CD14-positive monocyte (primary cell): ENCODE measurements around the gene PAK4. TPM values are rescaled to one million over a fixed set of nuclear protein-coding genes. Genes with fewer than 3 reads are reported as not detected.

ENCODE experiments used
- DNase-seq, 3 donors: peaks; one replicate each; pipeline ENCODE4 v3.0.0-alpha.2; 2011 to 2022
- H2AFZ ChIP-seq: 2 replicates; pipeline ENCODE4 v1.6.0; 2012; ENCODE audit warnings: mild to moderate bottlenecking, low read depth, low read length, inconsistent platforms; ENCODE audit not compliant: insufficient read depth, poor library complexity, severe bottlenecking
- H3K27ac ChIP-seq, 2 donors: 1 replicate in 1 of 2; 2 replicates in 1 of 2; pipeline ENCODE4 v1.5.1; 2012 to 2013; ENCODE audit warnings: low read length in 2 of 2, control low read depth in 1 of 2, inconsistent platforms in 1 of 2, low read depth in 1 of 2, mild to moderate bottlenecking in 1 of 2
- H3K27me3 ChIP-seq, 2 donors: one replicate each; pipeline versions ENCODE4 v1.6.0 to v1.6.1; 2011 to 2013; ENCODE audit warnings: low read length in 2 of 2; ENCODE audit not compliant: control insufficient read depth in 2 of 2, insufficient read depth in 2 of 2
- H3K36me3 ChIP-seq, 2 donors: replicated peaks in 1 of 2; 1 replicate in 1 of 2; 2 replicates in 1 of 2; pipeline versions ENCODE4 v1.5.1 to v1.6.1; 2012 to 2013; ENCODE audit warnings: low read length in 2 of 2, control low read depth in 1 of 2, inconsistent platforms in 1 of 2, mild to moderate bottlenecking in 1 of 2; ENCODE audit not compliant: insufficient read depth in 2 of 2, control insufficient read depth in 1 of 2
- H3K4me1 ChIP-seq, 2 donors: 1 replicate in 1 of 2; 2 replicates in 1 of 2; pipeline versions ENCODE4 v1.5.1 to v1.6.1; 2012 to 2013; ENCODE audit warnings: low read length in 2 of 2, control low read depth in 1 of 2, inconsistent platforms in 1 of 2, mild to moderate bottlenecking in 1 of 2, moderate library complexity in 1 of 2; ENCODE audit not compliant: insufficient read depth in 2 of 2, control insufficient read depth in 1 of 2
- H3K4me2 ChIP-seq: replicated peaks from 2 replicates; pipeline ENCODE3; 2012; ENCODE audit warnings: low read length, moderate library complexity, mild to moderate bottlenecking; ENCODE audit not compliant: poor library complexity, severe bottlenecking; ENCODE audit errors: extremely low read depth
- H3K4me3 ChIP-seq, 3 experiments: fragments of 200-600 bp in 1 of 3; sonication (generic) in 1 of 3; replicated peaks in 1 of 3; 1 replicate in 2 of 3; 2 replicates in 1 of 3; pipeline ENCODE4 v1.5.1; 2011 to 2013; ENCODE audit warnings: low read length in 3 of 3, mild to moderate bottlenecking in 3 of 3, control low read depth in 2 of 3, low read depth in 2 of 3, inconsistent platforms in 1 of 3, moderate library complexity in 1 of 3
- H3K79me2 ChIP-seq: 2 replicates; pipeline ENCODE4 v1.6.0; 2012; ENCODE audit warnings: mild to moderate bottlenecking, control low read depth, inconsistent platforms, low read length, moderate library complexity; ENCODE audit not compliant: insufficient read depth
- H3K9ac ChIP-seq: 2 replicates; pipeline ENCODE4 v1.6.0; 2017; ENCODE audit warnings: low read length, mild to moderate bottlenecking; ENCODE audit not compliant: insufficient read depth, poor library complexity, severe bottlenecking
- H3K9me3 ChIP-seq, 2 donors: replicated peaks in 1 of 2; 1 replicate in 1 of 2; 2 replicates in 1 of 2; pipeline versions ENCODE4 v1.5.1 to v1.6.1; 2012 to 2013; ENCODE audit warnings: low read length in 2 of 2, control low read depth in 1 of 2; ENCODE audit not compliant: control insufficient read depth in 1 of 2, insufficient read depth in 1 of 2
- H4K20me1 ChIP-seq: 2 replicates; pipeline ENCODE4 v1.6.0; 2012; ENCODE audit warnings: mild to moderate bottlenecking, low read length, control low read depth, moderate library complexity; ENCODE audit not compliant: insufficient read depth
- H3K27ac Mint-ChIP-seq, 7 donors: one replicate each; pipeline ENCODE4 v1.8.0; 2020; ENCODE audit warnings: mild to moderate bottlenecking in 7 of 7, mixed read lengths in 7 of 7, moderate library complexity in 6 of 7, inconsistent platforms in 2 of 7
- H3K27me3 Mint-ChIP-seq, 3 donors: one replicate each; pipeline ENCODE4 v1.8.0; 2021 to 2022; ENCODE audit warnings: low read depth in 3 of 3, mild to moderate bottlenecking in 3 of 3, mixed read lengths in 3 of 3, moderate library complexity in 3 of 3, inconsistent platforms in 1 of 3
- H3K36me3 Mint-ChIP-seq, 2 donors: one replicate each; pipeline ENCODE4 v1.8.0; 2020; ENCODE audit warnings: mixed read lengths in 2 of 2, inconsistent platforms in 1 of 2, mild to moderate bottlenecking in 1 of 2
- H3K4me1 Mint-ChIP-seq: one replicate; pipeline ENCODE4 v1.8.0; 2020; ENCODE audit warnings: mild to moderate bottlenecking, mixed read lengths
- H3K4me3 Mint-ChIP-seq, 2 donors: one replicate each; pipeline ENCODE4 v1.8.0; 2020; ENCODE audit warnings: mild to moderate bottlenecking in 2 of 2, mixed read lengths in 2 of 2, moderate library complexity in 1 of 2
- H3K9me3 Mint-ChIP-seq, 7 donors: one replicate each; pipeline ENCODE4 v1.8.0; 2020 to 2022; ENCODE audit warnings: mixed read lengths in 7 of 7, mild to moderate bottlenecking in 6 of 7, moderate library complexity in 6 of 7, inconsistent platforms in 2 of 7
- WGBS: methylation state at CpG from one replicate; pipeline ENCODE4 v1.1.5; 2013; ENCODE audit warnings: missing lambda C conversion rate; ENCODE audit not compliant: insufficient coverage; 5-methylcytosine and 5-hydroxymethylcytosine counted together
- intact Hi-C, 2 donors: fragments of 100-400 bp; cut with micrococcal nuclease; formaldehyde crosslinking; loops; one replicate each; pipeline versions ENCODE4 v1.15.0 to v1.15.1; 2023
- polyA plus RNA-seq, 3 donors: library from polyadenylated mRNA; depleted of rRNA in 1 of 3; unstranded in 2 of 3; stranded (reverse) in 1 of 3; fragments of 300-500 nt in 2 of 3; fragments of >200 nt in 1 of 3; fragmentation: Illumina TruSeq in 2 of 3; gene quantifications; 1 replicate in 2 of 3; 2 replicates in 1 of 3; pipeline ENCODE4 v1.2.3, GENCODE V29; 2012 to 2021
- TF ChIP-seq, protein P1 (sequence below): fragments of 200-600 bp; IDR thresholded peaks from one replicate; pipeline ENCODE4 v1.8.0; 2022; ENCODE audit warnings: antibody characterized with exemption, mild to moderate bottlenecking

Gene PAK4
- polyA plus RNA-seq, 3 donors, result 1.3 to 11.3 (median 1.5) TPM

DNA sequence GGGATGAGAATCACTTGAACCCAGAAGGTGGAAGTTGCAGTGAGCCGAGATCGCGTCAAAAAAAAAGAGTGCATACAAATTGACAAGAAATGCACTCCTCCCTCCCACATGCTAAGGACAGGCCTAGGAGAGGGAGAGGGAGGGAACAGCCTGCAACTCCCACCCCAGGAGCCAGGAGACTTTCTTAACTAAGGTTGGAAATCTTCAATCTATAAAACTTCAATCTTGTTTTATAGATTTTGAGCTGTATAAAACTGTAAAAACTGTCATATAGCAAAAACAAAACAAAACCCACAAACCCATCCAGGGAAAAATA lies 79.8 kb downstream of the PAK4 start:
- Mint-ChIP-seq H3K27me3 (peaks cover 41 to 56% (median 55%) of the 10 kb centered on the region in 3 donors), H3K27ac (no peak overlapping the region), H3K4me1 (no peaks in the 10 kb centered on the region), H3K36me3 (no peaks in the 10 kb centered on the region), H3K9me3 (peaks cover 0 to 4% (median 2%) of the 10 kb centered on the region in 7 donors), H3K4me3 (peak overlapping the region in 1 of 2 donors; percentile 46)
- Histone ChIP-seq H3K27me3 (peaks cover 0 to 28% of the 10 kb centered on the region in 2 donors), H3K36me3 (no peaks in the 10 kb centered on the region), H2AFZ (no peak overlapping the region), H3K27ac (no peak overlapping the region), H3K9me3 (no peaks in the 10 kb centered on the region), H3K4me1 (no peaks in the 10 kb centered on the region), H3K4me2 (no peak overlapping the region), H4K20me1 (no peaks in the 10 kb centered on the region), H3K4me3 (no peak overlapping the region), H3K9ac (no peak overlapping the region), H3K79me2 (no peaks in the 10 kb centered on the region)
- no peak for DNase-seq
- no CpG with 5 or more reads among the region's 3 CpGs for WGBS
- intact Hi-C loops, result no loop called here
- TF ChIP-seq, protein P1, sequence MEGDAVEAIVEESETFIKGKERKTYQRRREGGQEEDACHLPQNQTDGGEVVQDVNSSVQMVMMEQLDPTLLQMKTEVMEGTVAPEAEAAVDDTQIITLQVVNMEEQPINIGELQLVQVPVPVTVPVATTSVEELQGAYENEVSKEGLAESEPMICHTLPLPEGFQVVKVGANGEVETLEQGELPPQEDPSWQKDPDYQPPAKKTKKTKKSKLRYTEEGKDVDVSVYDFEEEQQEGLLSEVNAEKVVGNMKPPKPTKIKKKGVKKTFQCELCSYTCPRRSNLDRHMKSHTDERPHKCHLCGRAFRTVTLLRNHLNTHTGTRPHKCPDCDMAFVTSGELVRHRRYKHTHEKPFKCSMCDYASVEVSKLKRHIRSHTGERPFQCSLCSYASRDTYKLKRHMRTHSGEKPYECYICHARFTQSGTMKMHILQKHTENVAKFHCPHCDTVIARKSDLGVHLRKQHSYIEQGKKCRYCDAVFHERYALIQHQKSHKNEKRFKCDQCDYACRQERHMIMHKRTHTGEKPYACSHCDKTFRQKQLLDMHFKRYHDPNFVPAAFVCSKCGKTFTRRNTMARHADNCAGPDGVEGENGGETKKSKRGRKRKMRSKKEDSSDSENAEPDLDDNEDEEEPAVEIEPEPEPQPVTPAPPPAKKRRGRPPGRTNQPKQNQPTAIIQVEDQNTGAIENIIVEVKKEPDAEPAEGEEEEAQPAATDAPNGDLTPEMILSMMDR, result no peak

DNA sequence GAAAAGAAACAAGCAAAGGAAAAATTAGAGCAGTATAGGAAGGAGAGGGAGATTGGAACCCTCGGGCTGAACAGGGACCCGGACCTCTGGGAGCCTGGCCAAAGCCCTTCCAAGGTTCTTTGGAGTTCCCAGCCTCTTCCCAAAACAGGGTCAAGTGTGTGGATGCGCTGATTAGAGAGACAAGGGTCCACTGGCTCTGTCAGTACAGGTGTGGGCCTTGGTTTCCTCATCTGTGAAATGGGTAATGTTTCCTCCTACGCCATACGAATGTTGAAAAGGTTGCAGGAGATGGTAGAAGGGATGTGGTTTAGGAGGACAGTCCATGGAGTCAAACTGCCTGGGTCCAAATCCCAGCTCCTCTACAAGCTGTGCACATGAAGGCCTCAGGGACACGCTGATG lies 80.5 kb downstream of the PAK4 start:
- Histone ChIP-seq H3K27ac (no peak overlapping the region), H3K9me3 (no peaks in the 10 kb centered on the region), H2AFZ (no peak overlapping the region), H3K9ac (no peak overlapping the region), H4K20me1 (no peaks in the 10 kb centered on the region), H3K36me3 (no peaks in the 10 kb centered on the region), H3K4me1 (no peaks in the 10 kb centered on the region), H3K4me2 (no peak overlapping the region), H3K79me2 (no peaks in the 10 kb centered on the region), H3K4me3 (no peak overlapping the region), H3K27me3 (peaks cover 0 to 26% of the 10 kb centered on the region in 2 donors)
- Mint-ChIP-seq H3K4me3 (peak overlapping the region in 1 of 2 donors; percentile 39), H3K27ac (peak overlapping the region in 1 of 7 donors; percentile 5), H3K4me1 (no peaks in the 10 kb centered on the region), H3K36me3 (no peaks in the 10 kb centered on the region), H3K27me3 (peaks cover 39 to 50% (median 50%) of the 10 kb centered on the region in 3 donors), H3K9me3 (peaks cover 0 to 4% (median 2%) of the 10 kb centered on the region in 7 donors)
- intact Hi-C loops, result no loop called here
- DNase-seq, result no peak
- WGBS, result 91% methylated on average over 4 of the region's 6 CpGs
- TF ChIP-seq, protein P1, result no peak
